CD4-positive, alpha-beta T cell (primary cell): Measurements from ENCODE around the gene KAZALD1. TPM values are rescaled to one million over a fixed set of nuclear protein-coding genes. Genes with fewer than 3 reads are reported as not detected.

Experiments
- ATAC-seq: fragments of 200-7000 bp; cut with Tn5 transposase; one replicate; pipeline ENCODE4 v1.10.0; 2022; ENCODE audit warnings: mild to moderate bottlenecking; ENCODE audit not compliant: poor library complexity
- CTCF ChIA-PET: fragments of 350-600 bp; sonication (Branson Sonifier 250); formaldehyde crosslinking; loops from one replicate; lab custom pipeline; 2021; ENCODE audit warnings: antibody characterized with exemption, inconsistent platforms; lab: Charles Lee
- POLR2A ChIA-PET: fragments of 350-600 bp; sonication (Branson Sonifier 250); formaldehyde crosslinking; loops from one replicate; lab custom pipeline; 2021; ENCODE audit warnings: antibody characterized with exemption, inconsistent platforms; lab: Charles Lee
- DNase-seq, 14 experiments: peaks; one replicate each; pipeline ENCODE4 v3.0.0-alpha.2; 2013 to 2020; ENCODE audit warnings: mixed read lengths in 2 of 14
- H3K27ac ChIP-seq, 2 donors: one replicate each; pipeline versions ENCODE4 v1.5.1 to v1.7.0; 2013; ENCODE audit warnings: low read length in 2 of 2, low read depth in 1 of 2, mild to moderate bottlenecking in 1 of 2
- H3K27me3 ChIP-seq, 2 experiments: 1 replicate in 1 of 2; 2 replicates in 1 of 2; pipeline versions ENCODE4 v1.6.1 to v1.7.0; 2013; ENCODE audit warnings: low read length in 2 of 2, control low read depth in 1 of 2, mild to moderate bottlenecking in 1 of 2, moderate library complexity in 1 of 2; ENCODE audit not compliant: insufficient read depth in 2 of 2, control insufficient read depth in 1 of 2
- H3K36me3 ChIP-seq: one replicate; pipeline ENCODE4 v1.6.1; 2013; ENCODE audit warnings: low read length, control low read depth; ENCODE audit not compliant: insufficient read depth
- H3K4me1 ChIP-seq: one replicate; pipeline ENCODE4 v1.6.1; 2013; ENCODE audit warnings: low read length, control low read depth; ENCODE audit not compliant: insufficient read depth
- H3K4me3 ChIP-seq: one replicate; pipeline ENCODE4 v1.5.1; 2013; ENCODE audit warnings: mild to moderate bottlenecking, low read length, moderate library complexity
- H3K9me3 ChIP-seq, 2 experiments: 1 replicate in 1 of 2; 2 replicates in 1 of 2; pipeline versions ENCODE4 v1.6.1 to v1.7.0; 2013; ENCODE audit warnings: low read length in 2 of 2, mild to moderate bottlenecking in 2 of 2, control low read depth in 1 of 2, moderate library complexity in 1 of 2; ENCODE audit not compliant: control insufficient read depth in 1 of 2, insufficient read depth in 1 of 2
- H3K27ac Mint-ChIP-seq: one replicate; pipeline ENCODE4 v1.8.0; 2020; ENCODE audit warnings: mixed read lengths
- H3K27me3 Mint-ChIP-seq: one replicate; pipeline ENCODE4 v1.8.0; 2021; ENCODE audit warnings: mixed read lengths
- H3K36me3 Mint-ChIP-seq: one replicate; pipeline ENCODE4 v1.8.0; 2021; ENCODE audit warnings: low read depth, mixed read lengths
- H3K4me1 Mint-ChIP-seq: one replicate; pipeline ENCODE4 v1.8.0; 2021; ENCODE audit warnings: low read depth, mixed read lengths
- H3K4me3 Mint-ChIP-seq: one replicate; pipeline ENCODE4 v1.8.0; 2020; ENCODE audit warnings: mild to moderate bottlenecking, mixed read lengths
- H3K9me3 Mint-ChIP-seq: one replicate; pipeline ENCODE4 v1.8.0; 2020; ENCODE audit warnings: mixed read lengths
- intact Hi-C, 2 experiments: fragments of 100-400 bp; cut with DNase I in 1 of 2; cut with micrococcal nuclease in 1 of 2; formaldehyde crosslinking; loops; one replicate each; pipeline versions ENCODE4 v1.15.1 to v1.9.0; 2023 to 2025; cut with DNase I, micrococcal nuclease
- total RNA-seq, 174 experiments: library from RNA in 2 of 174; stranded (reverse) in 2 of 174; gene quantifications; one replicate each; pipeline ENCODE4 v1.2.3 and lab custom pipeline; 2021 to 2026
- TF ChIP-seq, protein P1 (sequence below): fragments of 200-600 bp; IDR thresholded peaks from one replicate; pipeline ENCODE4 v1.8.0; 2022; ENCODE audit warnings: antibody characterized with exemption, mild to moderate bottlenecking

KAZALD1 gene
- total RNA-seq, 2 experiments from 2014 or later, result not detected

GRCh38 chr10:101114646-101115045, 52.9 kb downstream of the KAZALD1 start:
- Histone ChIP-seq H3K36me3 (no peaks in the 10 kb centered on the region), H3K27me3 (peaks cover 20% of the 10 kb centered on the region in 2 experiments), H3K27ac (no peak overlapping the region), H3K9me3 (no peaks in the 10 kb centered on the region), H3K4me1 (no peaks in the 10 kb centered on the region), H3K4me3 (no peak overlapping the region)
- Mint-ChIP-seq H3K4me1 (no peaks in the 10 kb centered on the region), H3K27ac (no peak overlapping the region), H3K9me3 (no peaks in the 10 kb centered on the region), H3K4me3 (no peak overlapping the region), H3K27me3 (peaks cover 66% of the 10 kb centered on the region), H3K36me3 (no peaks in the 10 kb centered on the region)
- intact Hi-C loops, result no loop called here
- DNase-seq, result no peak
- CTCF ChIA-PET, result no interaction called here
- POLR2A ChIA-PET, result no interaction called here
- TF ChIP-seq, protein P1, sequence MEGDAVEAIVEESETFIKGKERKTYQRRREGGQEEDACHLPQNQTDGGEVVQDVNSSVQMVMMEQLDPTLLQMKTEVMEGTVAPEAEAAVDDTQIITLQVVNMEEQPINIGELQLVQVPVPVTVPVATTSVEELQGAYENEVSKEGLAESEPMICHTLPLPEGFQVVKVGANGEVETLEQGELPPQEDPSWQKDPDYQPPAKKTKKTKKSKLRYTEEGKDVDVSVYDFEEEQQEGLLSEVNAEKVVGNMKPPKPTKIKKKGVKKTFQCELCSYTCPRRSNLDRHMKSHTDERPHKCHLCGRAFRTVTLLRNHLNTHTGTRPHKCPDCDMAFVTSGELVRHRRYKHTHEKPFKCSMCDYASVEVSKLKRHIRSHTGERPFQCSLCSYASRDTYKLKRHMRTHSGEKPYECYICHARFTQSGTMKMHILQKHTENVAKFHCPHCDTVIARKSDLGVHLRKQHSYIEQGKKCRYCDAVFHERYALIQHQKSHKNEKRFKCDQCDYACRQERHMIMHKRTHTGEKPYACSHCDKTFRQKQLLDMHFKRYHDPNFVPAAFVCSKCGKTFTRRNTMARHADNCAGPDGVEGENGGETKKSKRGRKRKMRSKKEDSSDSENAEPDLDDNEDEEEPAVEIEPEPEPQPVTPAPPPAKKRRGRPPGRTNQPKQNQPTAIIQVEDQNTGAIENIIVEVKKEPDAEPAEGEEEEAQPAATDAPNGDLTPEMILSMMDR, result no peak
- no peak for ATAC-seq

Other genes starting within 250 kb of the KAZALD1 start
- gene SLF2, start 149.0 kb upstream of the KAZALD1 start, total RNA-seq, result 10 to 100 TPM; 11.1 TPM
- 1 to 10 TPM; 1.1 to 1.6 TPM for gene SEMA4G, start 92.5 kb upstream of the KAZALD1 start, total RNA-seq
- gene MRPL43, start 74.5 kb upstream of the KAZALD1 start, total RNA-seq, result 10 to 100 TPM; 28.5 to 31.0 TPM
- 1 to 10 TPM; 2.7 to 2.8 TPM for gene TWNK, start 74.4 kb upstream of the KAZALD1 start, total RNA-seq
- gene LZTS2, start 62.2 kb upstream of the KAZALD1 start, total RNA-seq, result 1 to 10 TPM; 9.0 to 9.6 TPM
- 1 to 10 TPM; 1.7 to 3.1 TPM for gene PDZD7, start 30.9 kb upstream of the KAZALD1 start, total RNA-seq
- 10 to 100 TPM; 43.2 to 48.3 TPM for gene SFXN3, start 30.8 kb upstream of the KAZALD1 start, total RNA-seq
- gene TLX1, start 69.3 kb downstream of the KAZALD1 start, total RNA-seq, result not detected
- not detected for gene LBX1, start 167.5 kb downstream of the KAZALD1 start, total RNA-seq